Neural crest cell (in vitro differentiated cells): ENCODE data around the gene PPM1E. TPM values are rescaled to one million over a fixed set of nuclear protein-coding genes. Genes with fewer than 3 reads are reported as not detected.

Experiments used
- DNase-seq: peaks from one replicate; pipeline ENCODE4 v3.0.0; 2021; ENCODE audit warnings: low read depth, mixed read lengths, low spot score
- H3K27ac Mint-ChIP-seq: one replicate; pipeline ENCODE4 v1.8.0; 2021; ENCODE audit warnings: mild to moderate bottlenecking, mixed read lengths; ENCODE audit not compliant: unreplicated experiment
- H3K27me3 Mint-ChIP-seq: 2 replicates; pipeline ENCODE4 v1.8.0; 2021; ENCODE audit warnings: low read depth, mild to moderate bottlenecking, mixed read lengths
- H3K36me3 Mint-ChIP-seq: 2 replicates; pipeline ENCODE4 v1.8.0; 2021; ENCODE audit warnings: low read depth, mild to moderate bottlenecking, mixed read lengths
- H3K4me1 Mint-ChIP-seq: 2 replicates; pipeline ENCODE4 v1.8.0; 2021; ENCODE audit warnings: mixed read lengths
- H3K4me3 Mint-ChIP-seq: one replicate; pipeline ENCODE4 v1.8.0; 2021; ENCODE audit warnings: mild to moderate bottlenecking, mixed read lengths
- H3K9me3 Mint-ChIP-seq: 2 replicates; pipeline ENCODE4 v1.8.0; 2021; ENCODE audit warnings: mixed read lengths
- CTCF ChIP-seq: fragments of 200-600 bp; sonication (generic); conservative IDR thresholded peaks from 2 replicates; pipeline ENCODE4 v1.5.0; 2021; ENCODE audit warnings: antibody characterized with exemption, mild to moderate bottlenecking
- total RNA-seq: library from RNA; stranded (reverse); gene quantifications from 2 replicates; pipeline ENCODE4 v1.2.1, GENCODE V29; 2021

Gene PPM1E
- total RNA-seq, 1 donor from 2014 or later, result 15.2 TPM

- Mint-ChIP-seq H3K4me3 (no peak overlapping the region), H3K27ac (no peak overlapping the region), H3K9me3 (peaks cover 10% of the 10 kb centered on the region)
Measured at GRCh38 chr17:58911741-58912343, 156.2 kb downstream of the PPM1E start.

DNA sequence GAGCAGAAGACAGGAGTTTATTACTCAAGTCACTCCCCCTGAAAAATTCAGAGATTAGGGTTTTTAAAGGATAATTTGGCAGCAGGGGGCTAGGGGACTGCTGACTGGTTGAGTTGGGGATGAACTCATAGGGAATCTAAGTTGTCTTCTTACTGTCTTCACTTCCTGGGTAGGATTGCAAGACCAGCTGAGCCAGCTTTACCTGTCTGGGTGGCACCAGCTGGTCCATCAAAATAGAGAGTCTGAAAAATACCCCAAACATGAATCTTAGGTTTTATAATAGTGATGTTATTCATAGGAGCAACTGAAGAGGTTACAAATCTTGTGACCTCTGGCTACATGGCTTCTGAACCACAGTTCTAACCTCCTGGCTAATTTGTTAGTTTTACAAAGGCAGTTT, 157.9 kb downstream of the PPM1E start:
- Mint-ChIP-seq H3K27me3 (no peaks in the 10 kb centered on the region), H3K27ac (no peak overlapping the region), H3K4me3 (no peak overlapping the region), H3K9me3 (peaks cover 10% of the 10 kb centered on the region), H3K36me3 (peaks cover 14% of the 10 kb centered on the region), H3K4me1 (peaks cover 4% of the 10 kb centered on the region)
- no peak for TF ChIP-seq CTCF
- no peak for DNase-seq

More at GRCh38 chr17:58911741-58912343, 156.2 kb downstream of the PPM1E start:
- no peak for DNase-seq
- Mint-ChIP-seq H3K4me1 (no peaks in the 10 kb centered on the region), H3K27me3 (no peaks in the 10 kb centered on the region), H3K36me3 (peaks cover 20% of the 10 kb centered on the region)
- TF ChIP-seq CTCF, result no peak

- Mint-ChIP-seq H3K36me3 (peaks cover 13% of the 10 kb centered on the region), H3K4me3 (no peak overlapping the region), H3K27me3 (no peaks in the 10 kb centered on the region), H3K4me1 (peaks cover 8% of the 10 kb centered on the region), H3K9me3 (peaks cover 10% of the 10 kb centered on the region), H3K27ac (no peak overlapping the region)
- TF ChIP-seq CTCF, result no peak
- no peak for DNase-seq
Measured at GRCh38 chr17:58913971-58914769, 158.5 kb downstream of the PPM1E start.

- no peaks in the 10 kb centered on the region for H3K27me3 Mint-ChIP-seq
- DNase-seq, result no peak
- H3K4me3 Mint-ChIP-seq, result no peak overlapping the region
- H3K9me3 Mint-ChIP-seq, result peaks cover 1% of the 10 kb centered on the region
- H3K4me1 Mint-ChIP-seq, result peaks cover 8% of the 10 kb centered on the region
- no peak for TF ChIP-seq CTCF
- H3K36me3 Mint-ChIP-seq, result peaks cover 2% of the 10 kb centered on the region
- H3K27ac Mint-ChIP-seq, result no peak overlapping the region
Measured at GRCh38 chr17:58917228-58917627, 161.6 kb downstream of the PPM1E start.

- Mint-ChIP-seq H3K4me3 (no peak overlapping the region), H3K27ac (no peak overlapping the region), H3K9me3 (no peaks in the 10 kb centered on the region), H3K36me3 (no peaks in the 10 kb centered on the region), H3K27me3 (no peaks in the 10 kb centered on the region), H3K4me1 (peaks cover 8% of the 10 kb centered on the region)
- DNase-seq, result no peak
- TF ChIP-seq CTCF, result no peak
Measured at GRCh38 chr17:58918072-58918471, 162.4 kb downstream of the PPM1E start.
